Measurements from ENCODE around the gene THBD.

GRCh38 chr20:23087587-23088251 is 38.2 kb upstream of the THBD start:
- no peak for TF ChIP-seq BHLHE40 (IDR thresholded peaks at IDR 0.05; ENCODE audit: borderline replicate concordance)
- no peak for TF ChIP-seq NFRKB (IDR thresholded peaks at IDR 0.05)
- no peak for TF ChIP-seq ZNF384 (IDR thresholded peaks at IDR 0.05)
- TF ChIP-seq SUZ12 (IDR thresholded peaks at IDR 0.05), result no peak
- no peak for TF ChIP-seq ARNT (IDR thresholded peaks at IDR 0.05)
- TF ChIP-seq LEF1 (IDR thresholded peaks at IDR 0.05; ENCODE audit: borderline replicate concordance), result no peak
- TF ChIP-seq FOXA1 (IDR thresholded peaks at IDR 0.05), result no peak
- no peak for TF ChIP-seq ELF4 (IDR thresholded peaks at IDR 0.05)
- TF ChIP-seq TARDBP (IDR thresholded peaks at IDR 0.05), result no peak
- TF ChIP-seq CTBP1 (IDR thresholded peaks at IDR 0.05; ENCODE audit: borderline replicate concordance), result no peak
- no peak for TF ChIP-seq HDGF (IDR thresholded peaks at IDR 0.05; ENCODE audit: borderline replicate concordance)
- no peak for TF ChIP-seq L3MBTL2 (conservative IDR thresholded peaks at IDR 0.05)
